Activated CD4-positive, alpha-beta T cell treated with anti-CD3 and anti-CD28 coated beads, Interleukin-2, amount 50 U/mL, for 16 hours (primary cell): ENCODE data around the gene COX7A1.
"Not testable (repeated sequence)": the region's sequence is repeated elsewhere in the genome, so short reads cannot be mapped to it uniquely, and the experiment has no call there.

Experiments used
- DNase-seq: peaks from one replicate; pipeline ENCODE4 v3.0.0-alpha.2; 2020

Gene COX7A1

GRCh38 chr19:36152352-36153091 lies at the start of gene COX7A1:
COX7A1 (minus strand) TSS chr19:36152447; CDS start chr19:36152407, 40 bp downstream.
- DNase-seq = no peak

- DNase-seq = no peak
These were observed 49.4 kb upstream of the COX7A1 start for GRCh38 chr19:36201684-36202083.

DNA sequence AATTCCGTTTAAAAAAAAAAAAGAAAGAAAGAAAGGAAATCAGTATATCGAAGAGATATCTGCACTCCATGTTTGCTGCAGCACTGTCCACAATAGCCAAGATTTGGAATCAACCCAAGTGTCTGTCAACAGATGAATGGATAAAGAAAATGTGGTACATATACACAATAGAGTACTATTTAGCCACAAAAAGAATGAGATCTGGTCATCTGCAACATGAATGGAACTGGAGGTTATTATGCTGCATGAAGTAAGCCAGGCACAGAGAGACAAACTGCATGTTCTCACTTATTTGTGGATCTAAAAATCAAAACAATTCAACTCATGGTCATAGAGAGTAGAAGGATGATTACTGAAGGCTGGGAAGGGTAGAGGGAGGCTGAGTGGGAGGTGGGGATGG lies 45.9 kb upstream of the COX7A1 start:
- DNase-seq = no peak

GRCh38 chr19:36196249-36196648 lies 44.0 kb upstream of the COX7A1 start:
- no peak for DNase-seq

GRCh38 chr19:36186722-36187121 lies 34.5 kb upstream of the COX7A1 start:
- DNase-seq = not testable (repeated sequence)

DNA sequence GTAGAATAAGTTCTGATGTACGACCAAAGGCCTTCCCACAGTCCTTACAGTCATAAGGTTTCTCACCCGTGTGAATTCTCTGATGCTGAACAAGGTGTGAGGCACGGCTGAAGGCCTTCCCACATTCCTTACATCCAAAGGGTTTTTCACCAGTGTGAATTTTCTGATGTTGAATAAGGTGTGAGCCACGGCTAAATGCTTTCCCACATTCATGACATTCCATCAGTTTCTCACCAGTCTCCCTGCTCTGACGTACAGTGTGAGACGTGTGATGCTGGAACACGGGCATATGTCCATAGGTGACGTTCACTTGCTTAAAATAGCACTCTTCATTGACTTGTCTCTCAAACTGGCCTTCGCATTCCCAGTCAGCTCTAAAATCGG lies 31.0 kb upstream of the COX7A1 start:
- DNase-seq = no peak

GRCh38 chr19:36182612-36183244 lies 30.5 kb upstream of the COX7A1 start:
- DNase-seq = no peak

- DNase-seq = not testable (repeated sequence)
These were observed 26.8 kb upstream of the COX7A1 start for GRCh38 chr19:36179077-36179476.

- DNase-seq = not testable (repeated sequence)
These were observed 21.6 kb upstream of the COX7A1 start for GRCh38 chr19:36173846-36174245.

DNA sequence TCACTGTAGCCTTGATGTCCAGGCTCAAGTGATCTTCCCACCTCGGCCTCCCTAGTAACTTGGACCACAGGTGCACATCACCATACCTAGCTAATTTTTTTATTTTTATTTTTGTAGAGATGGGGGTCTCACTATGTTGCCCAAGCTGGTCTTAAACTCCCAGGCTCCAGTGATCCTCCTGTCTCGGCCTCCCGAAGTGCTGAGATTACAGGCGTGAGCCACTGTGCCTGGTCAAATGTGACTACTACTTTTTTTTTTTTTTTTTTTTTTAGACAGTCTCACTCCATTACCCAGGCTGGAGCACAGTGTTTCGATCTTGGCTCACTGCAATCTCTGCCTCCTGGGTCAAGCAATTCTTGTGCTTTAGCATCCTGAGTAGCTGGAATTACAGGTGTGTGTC lies 20.6 kb upstream of the COX7A1 start:
- DNase-seq = no peak

DNA sequence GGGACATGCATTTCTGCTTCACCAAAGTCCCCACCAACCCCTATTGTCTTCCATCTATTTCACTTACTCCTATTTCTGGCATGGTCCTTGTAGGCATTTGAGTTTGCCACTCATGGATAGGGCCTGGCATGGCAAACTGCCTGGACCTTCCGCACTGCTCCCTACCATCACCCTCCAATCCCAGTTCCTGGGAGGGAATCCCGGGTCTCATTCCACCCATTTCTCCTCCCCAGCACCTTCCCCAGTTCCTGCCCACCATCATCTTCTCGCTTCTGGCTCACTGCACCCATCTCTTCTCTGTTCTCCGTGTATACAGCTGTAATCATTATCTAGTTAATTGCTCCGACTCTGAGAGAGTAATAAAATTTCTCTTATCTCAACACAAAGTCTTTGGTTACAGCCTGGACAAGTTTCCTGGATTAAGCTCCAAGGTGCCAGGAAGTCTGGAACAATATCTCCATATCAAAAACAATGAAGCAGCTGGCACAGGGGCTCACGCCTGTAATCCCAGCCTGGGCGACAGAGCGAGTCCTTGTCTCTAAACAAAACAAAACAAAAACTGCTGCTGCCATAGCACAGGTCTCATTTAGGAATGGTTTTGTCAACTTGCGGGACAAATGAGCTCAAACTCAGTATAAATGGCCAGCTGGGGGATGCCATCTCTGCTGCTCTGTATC lies 17.0 kb upstream of the COX7A1 start:
- no peak for DNase-seq

DNA sequence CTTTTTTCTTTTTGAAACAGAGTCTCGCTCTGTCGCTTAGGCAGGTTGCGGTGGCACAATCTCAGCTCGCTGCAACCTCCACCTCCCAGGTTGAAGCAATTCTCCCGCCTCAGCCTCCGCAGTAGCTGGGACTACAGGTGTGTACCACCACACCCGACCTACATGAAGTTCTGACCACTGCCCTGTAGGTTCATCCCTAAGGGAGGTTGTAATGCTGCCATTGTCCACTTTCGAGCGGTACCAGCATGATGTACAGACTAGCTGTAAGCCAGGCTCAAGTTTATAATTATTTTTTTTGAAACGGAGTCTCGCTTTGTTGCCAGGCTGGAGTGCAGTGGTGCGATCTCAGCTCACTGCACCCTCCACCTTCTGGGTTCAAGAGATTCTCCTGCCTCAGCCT lies 11.6 kb upstream of the COX7A1 start:
- no peak for DNase-seq

- DNase-seq = no peak
These were observed 8.8 kb upstream of the COX7A1 start for GRCh38 chr19:36160821-36161596.

DNA sequence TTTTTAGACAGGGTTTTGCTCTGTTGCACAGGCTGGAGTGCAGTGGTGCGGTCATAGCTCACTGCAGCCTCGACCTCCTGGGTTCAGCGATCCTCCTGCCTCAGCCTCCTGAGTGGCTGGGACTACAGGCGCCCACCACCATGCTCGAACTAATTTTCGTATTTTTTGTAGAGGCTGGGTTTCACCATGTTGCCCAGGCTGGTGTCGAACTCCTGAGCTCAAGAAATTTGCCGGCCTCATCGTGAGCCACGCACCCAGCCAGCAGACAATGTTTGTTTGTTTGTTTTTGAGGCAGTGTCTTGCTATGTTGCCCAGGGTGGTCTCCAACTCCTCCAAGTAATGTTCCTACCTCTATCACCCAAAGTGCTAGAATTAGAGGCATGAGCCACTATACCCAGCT lies 879 bp upstream of the COX7A1 start:
- no peak for DNase-seq

DNA sequence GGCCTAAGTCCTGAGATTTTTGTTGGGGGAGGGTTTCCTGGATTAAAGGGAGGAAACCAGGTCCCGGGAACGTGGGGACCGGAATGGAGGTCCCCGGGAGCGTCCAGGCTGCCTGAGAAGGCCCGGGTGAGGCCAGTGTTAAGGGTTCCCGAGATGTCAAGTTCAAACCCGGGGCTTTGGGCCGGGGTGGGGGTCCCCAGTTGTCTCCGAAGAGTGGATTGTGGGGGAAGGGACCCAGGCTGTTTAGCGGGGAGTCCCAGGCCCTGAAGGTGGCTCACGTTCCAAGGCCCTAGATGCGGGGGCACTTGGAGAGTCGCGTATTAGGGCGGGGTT lies 262 bp downstream of the COX7A1 start:
- DNase-seq = no peak

DNA sequence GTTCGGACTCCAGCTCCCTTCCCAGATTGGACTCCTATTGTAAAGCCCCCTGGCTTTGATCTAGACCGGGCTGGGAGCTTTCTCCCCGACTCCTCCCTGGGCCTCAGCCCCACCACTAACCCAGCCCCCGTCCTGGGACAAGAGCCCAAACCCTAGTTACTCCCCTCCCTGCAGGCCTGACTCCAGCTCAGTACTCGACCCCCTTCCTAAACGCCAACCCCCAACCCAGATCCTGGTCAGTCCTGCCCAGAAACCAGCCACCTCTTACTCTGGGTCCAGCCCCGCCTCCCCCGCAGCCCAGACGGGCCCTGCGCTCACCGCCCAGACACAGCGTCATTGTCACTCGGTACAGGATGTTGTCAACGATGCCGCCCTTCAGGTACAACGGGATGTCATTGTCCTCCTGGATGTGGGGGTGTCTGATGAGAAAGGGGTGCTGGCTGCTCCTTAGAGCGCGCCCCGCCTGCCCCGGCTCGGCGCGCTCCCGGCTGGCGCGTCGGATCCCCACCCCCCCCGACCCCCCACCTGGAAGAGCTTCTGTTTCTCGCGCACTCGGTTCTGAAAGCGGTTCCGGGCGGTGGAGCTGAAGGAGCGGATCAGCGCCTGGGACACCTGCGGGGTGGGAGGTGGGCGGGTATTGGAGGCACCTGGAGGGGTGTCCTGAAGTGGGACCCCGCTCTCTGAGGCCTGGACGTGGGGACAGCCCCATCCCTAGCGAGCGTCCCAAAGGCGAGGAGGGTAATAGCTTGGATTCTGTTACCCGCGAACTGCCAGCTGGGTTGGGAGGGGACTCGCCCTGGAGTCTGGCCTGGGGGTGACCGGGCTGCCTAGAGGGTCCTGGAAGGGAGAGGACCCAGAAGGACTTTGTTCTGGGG lies 866 bp downstream of the COX7A1 start:
- DNase-seq = no peak

- DNase-seq = no peak
These were observed 1.7 kb downstream of the COX7A1 start for GRCh38 chr19:36150586-36150985.

DNA sequence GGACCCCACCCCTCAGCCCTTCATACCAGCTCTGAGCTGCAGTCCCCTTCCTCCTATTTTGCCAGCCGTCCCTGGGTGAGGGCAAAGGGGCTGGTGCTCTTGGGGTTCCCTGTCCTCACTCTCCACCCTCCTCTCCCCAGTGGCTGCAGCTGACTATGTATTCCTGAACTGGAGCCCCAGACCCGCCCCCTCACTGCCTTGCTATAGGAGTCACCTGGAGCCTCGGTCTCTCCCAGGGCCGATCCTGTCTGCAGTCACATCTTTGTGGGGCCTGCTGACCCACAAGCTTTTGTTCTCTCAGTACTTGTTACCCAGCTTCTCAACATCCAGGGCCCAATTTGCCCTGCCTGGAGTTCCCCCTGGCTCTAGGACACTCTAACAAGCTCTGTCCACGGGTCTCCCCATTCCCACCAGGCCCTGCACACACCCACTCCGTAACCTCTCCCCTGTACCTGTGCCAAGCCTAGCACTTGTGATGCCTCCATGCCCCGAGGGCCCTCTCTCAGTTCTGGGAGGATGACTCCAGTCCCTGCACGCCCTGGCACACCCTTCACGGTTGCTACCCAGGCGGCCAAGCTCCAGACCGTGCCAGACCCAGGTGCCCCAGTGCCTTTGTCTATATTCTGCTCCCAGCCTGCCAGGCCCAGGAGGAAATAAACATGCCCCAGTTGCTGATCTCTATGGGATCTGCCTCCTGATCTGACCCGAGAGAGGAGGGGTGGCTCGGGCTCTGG lies 2.4 kb downstream of the COX7A1 start:
- DNase-seq = no peak

GRCh38 chr19:36144624-36145023 lies 7.6 kb downstream of the COX7A1 start:
- DNase-seq = no peak

DNA sequence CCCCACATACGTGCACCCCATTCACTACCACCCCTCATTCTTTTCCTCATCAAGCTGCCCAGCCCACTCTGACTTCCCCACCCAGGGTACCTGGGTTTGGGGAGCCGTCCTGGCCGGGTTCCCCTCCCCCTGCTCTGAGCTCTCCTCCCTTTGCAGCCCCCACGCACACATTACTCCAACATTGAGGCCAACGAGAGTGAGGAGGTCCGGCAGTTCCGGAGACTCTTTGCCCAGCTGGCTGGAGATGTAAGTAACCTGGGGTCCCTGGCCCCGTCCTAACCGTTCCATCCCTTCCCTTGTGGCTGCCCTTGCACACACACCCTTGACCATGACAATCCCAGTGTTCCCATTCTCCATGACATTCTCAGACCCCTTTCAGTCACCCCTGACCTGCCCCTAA lies 9.8 kb downstream of the COX7A1 start:
- DNase-seq = no peak

DNA sequence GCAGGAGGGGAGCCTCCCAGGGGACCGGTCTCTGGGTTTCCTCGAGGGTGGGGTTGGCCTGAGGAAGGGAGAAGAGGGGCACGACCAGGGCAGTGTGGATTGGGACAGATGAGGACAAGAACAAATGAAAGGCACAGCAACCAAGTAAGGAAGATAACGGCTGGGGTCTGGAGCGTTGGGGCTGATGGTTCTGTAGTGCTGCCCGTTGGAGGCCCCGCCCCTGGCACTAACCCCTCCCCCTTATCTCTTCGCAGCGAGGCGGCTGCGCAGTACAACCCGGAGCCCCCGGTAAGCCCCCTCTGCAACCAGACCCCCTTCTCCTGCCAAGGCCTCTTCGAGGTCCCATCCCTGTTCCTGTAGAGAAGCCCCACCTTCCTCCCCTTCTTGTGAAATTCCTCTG lies 10.2 kb downstream of the COX7A1 start:
- no peak for DNase-seq
